GM21737 (cell line): ENCODE measurements around the gene CDK7.
"Not testable (repeated sequence)": the region's sequence is repeated elsewhere in the genome, so short reads cannot be mapped to it uniquely, and the experiment has no call there.

Experiments used
- ATAC-seq: cut with Tn5 transposase; IDR thresholded peaks from one replicate; pipeline ENCODE4 v1.9.1; 2021; ENCODE audit warnings: mild to moderate bottlenecking, moderate library complexity; ENCODE audit not compliant: unreplicated experiment

CDK7 gene

GRCh38 chr5:69231851-69232250, 2.8 kb upstream of the CDK7 start:
- ATAC-seq: no peak

GRCh38 chr5:69236733-69237132, 2.0 kb downstream of the CDK7 start:
- ATAC-seq: not testable (repeated sequence)

GRCh38 chr5:69237877-69238276, 3.2 kb downstream of the CDK7 start:
- ATAC-seq: no peak

- ATAC-seq: no peak
Measured at GRCh38 chr5:69238760-69239251, 4.1 kb downstream of the CDK7 start.

DNA sequence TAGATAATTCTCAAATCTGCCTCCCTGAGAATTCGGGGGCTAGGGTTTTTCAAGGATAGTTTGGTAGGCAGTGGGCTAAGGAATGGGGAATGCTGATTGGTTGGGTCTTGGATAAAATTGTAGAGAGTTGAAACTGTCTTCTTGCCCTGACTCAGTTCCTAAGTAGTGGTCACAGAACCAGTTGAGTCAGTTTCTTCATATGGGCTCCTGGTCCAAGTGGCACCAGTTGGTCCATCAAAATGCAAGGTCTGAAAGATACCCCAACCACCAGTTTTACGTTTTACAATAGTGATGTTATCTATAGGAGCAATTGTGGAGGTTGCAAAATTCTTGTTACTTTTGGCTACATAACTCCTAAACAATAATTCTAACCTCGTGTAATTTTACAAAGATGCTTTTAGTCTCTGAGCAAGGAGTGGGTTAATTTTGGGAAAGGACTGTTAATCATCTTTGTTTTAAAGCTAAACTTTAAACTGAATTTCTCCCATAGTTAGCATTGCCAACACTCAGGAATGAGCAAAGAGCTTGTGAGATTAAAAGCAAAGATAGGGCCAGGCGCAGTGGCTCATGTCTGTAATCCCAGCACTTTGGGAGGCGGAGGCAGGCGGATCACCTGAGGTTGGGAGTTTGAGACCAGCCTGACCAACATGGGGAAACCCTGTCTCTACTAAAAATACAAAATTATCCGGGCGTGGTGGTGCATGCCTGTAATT, 7.7 kb downstream of the CDK7 start:
- no peak for ATAC-seq

DNA sequence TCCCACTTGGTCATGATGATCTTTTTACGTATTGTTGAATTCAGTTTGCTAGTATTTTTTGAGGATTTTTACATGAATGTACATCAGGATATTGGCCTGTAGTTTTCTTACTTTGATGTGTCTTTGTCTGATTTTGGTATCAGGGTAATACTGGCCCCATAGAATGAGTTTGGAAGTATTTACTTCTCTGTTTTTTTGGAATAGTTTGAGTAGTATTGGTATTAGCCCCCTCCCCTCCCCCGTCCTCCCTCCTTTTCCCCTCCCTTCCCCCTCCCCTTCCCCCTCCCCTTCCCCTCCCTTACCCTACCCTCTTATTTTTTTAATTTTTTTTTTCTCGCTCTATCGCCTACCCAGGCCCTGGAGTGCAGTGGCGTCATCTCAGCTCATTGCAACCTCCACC, 10.3 kb downstream of the CDK7 start:
- ATAC-seq: no peak

DNA sequence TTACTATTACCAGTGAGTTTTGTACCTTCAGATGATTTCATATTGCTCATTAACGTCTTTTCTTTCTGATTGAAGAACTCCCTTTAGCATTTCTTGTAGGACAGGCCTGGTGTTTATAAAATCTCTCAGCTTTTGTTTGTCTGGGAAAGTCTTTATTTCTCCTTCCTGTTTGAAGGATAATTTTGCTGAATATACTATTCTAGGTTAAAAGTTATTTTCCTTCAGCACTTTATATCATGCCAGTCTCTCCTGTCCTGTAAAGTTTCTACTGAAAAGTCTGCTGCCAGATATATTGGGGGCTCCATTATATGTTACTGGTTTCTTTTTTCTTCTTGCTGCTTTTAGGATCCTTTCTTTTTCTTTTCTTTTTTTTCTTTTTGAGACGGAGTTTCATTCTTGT, 13.3 kb downstream of the CDK7 start:
- ATAC-seq: no peak

DNA sequence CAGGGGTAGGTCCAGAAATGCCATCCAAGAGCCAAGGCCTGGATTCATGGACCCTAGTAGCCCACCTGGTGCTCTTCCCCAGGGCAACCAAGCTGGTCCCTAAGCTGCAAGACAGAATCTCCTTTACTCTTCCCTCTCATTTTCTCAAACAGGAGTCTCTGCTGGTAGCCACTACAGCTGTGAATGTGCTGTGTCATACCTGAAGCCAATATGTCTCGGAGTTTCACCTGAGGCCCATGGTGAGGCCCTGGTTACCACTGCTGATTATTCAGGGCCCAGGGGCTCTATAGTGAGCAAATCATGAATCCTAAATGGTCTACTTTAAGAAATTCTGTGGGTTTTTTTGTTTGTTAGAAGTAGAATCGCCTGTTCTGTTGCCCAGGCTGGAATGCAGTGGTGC, 15.9 kb downstream of the CDK7 start:
- no peak for ATAC-seq

- no peak for ATAC-seq
Measured at GRCh38 chr5:69252437-69252836, 17.8 kb downstream of the CDK7 start.

GRCh38 chr5:69255940-69256339, 21.3 kb downstream of the CDK7 start:
- ATAC-seq: not testable (repeated sequence)

- ATAC-seq: no peak
Measured at GRCh38 chr5:69257577-69257976, 22.9 kb downstream of the CDK7 start.

GRCh38 chr5:69261034-69261433, 26.3 kb downstream of the CDK7 start:
- no peak for ATAC-seq

- ATAC-seq: no peak
Measured at GRCh38 chr5:69265931-69266330, 31.2 kb downstream of the CDK7 start.

DNA sequence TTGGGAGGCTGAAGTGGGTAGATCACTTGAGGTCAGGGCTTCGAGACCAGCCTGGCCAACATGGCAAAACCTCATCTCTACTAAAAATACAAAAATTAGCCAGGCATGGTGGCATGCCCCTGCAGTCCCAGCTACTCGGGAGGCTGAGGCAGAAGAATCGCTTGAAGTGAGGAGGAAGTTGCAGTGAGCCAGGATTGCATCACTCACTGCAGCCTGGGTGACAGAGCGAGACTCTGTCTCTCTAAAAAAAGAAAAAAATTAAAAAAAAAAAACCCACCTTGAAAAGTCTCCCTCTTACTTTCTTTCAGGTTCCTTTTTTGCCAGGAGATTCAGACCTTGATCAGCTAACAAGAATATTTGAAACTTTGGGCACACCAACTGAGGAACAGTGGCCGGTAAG, 34.2 kb downstream of the CDK7 start:
- no peak for ATAC-seq

GRCh38 chr5:69270840-69271239, 36.2 kb downstream of the CDK7 start:
- ATAC-seq: no peak

- ATAC-seq: no peak
Measured at GRCh38 chr5:69271376-69271775, 36.7 kb downstream of the CDK7 start.

- ATAC-seq: no peak
Measured at GRCh38 chr5:69275563-69275962, 40.9 kb downstream of the CDK7 start.

- ATAC-seq: no peak
Measured at GRCh38 chr5:69276422-69277174, 41.9 kb downstream of the CDK7 start.

- ATAC-seq: no peak
Measured at GRCh38 chr5:69279517-69279916, 44.8 kb downstream of the CDK7 start.

DNA sequence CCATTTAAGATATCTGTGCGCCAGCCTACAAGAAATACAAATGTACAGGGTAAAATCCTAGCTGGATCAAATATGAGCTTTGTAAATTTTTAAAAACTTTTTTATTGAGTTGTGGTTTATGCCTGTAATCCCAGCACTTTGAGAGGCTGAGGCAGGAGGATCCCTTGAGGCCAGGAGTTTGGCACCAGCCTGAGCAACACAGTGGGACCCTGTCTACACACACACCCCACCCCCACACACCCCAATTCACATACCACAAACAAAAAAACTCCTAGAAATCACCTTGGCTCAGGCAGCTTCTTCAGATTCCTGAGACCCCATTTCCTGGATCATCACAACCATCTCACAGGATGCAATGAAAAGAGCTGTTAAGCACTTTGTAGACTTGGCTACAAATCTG, 46.4 kb downstream of the CDK7 start:
- ATAC-seq: no peak

GRCh38 chr5:69284203-69284602, 49.5 kb downstream of the CDK7 start:
- no peak for ATAC-seq

DNA sequence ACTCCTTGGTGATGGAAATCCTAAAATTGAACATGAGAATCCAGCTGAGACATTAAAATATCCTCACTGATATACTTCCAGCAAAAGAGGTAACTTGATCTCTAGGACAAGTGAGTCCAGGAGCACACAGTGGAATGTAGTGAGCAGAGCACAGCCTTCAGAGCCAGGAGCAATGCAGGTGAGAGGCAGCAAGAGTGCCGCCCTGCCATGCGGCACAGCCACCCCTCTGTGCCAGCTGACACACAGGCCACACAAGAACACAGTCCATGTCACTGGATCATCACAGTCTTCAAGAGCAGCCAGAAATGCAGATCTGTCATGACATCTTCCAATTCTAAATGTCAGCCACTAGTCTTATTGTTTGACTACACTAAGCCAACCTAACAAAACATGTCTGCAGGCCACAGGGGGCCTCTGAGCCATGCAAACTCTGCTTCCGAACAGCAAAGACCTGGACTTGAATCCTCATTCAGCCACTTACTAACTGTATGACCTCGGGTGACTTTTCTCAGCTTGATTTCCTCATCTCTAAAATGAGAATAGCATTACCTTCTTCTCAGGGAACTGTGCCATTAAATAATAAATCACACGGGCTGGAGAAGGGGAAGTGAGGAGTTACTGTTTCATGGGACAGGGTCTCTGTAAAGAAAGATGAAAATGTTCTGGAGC, 50.9 kb downstream of the CDK7 start:
- no peak for ATAC-seq
